Fibroblast of skin of abdomen (primary cell): ENCODE data around the gene SEMA3A.
"Not testable (repeated sequence)": the region's sequence is repeated elsewhere in the genome, so short reads cannot be mapped to it uniquely, and the experiment has no call there.

Experiments
- DNase-seq: peaks from one replicate; pipeline ENCODE4 v3.0.0-alpha.2; 2013

Gene SEMA3A

GRCh38 chr7:84108787-84109186 lies 85.8 kb downstream of the SEMA3A start:
- no peak for DNase-seq

GRCh38 chr7:84108119-84108518 lies 86.5 kb downstream of the SEMA3A start:
- no peak for DNase-seq

GRCh38 chr7:84107259-84107658 lies 87.3 kb downstream of the SEMA3A start:
- DNase-seq = no peak

GRCh38 chr7:84106291-84106690 lies 88.3 kb downstream of the SEMA3A start:
- no peak for DNase-seq

GRCh38 chr7:84105586-84105985 lies 89.0 kb downstream of the SEMA3A start:
- DNase-seq = peak; percentile 62

GRCh38 chr7:84104826-84105225 lies 89.8 kb downstream of the SEMA3A start:
- no peak for DNase-seq

GRCh38 chr7:84102213-84102612 lies 92.4 kb downstream of the SEMA3A start:
- DNase-seq = peak; percentile 61

GRCh38 chr7:84100866-84101265 lies 93.7 kb downstream of the SEMA3A start:
- DNase-seq = peak; percentile 40

- no peak for DNase-seq
Measured at GRCh38 chr7:84095971-84096370, 98.6 kb downstream of the SEMA3A start.

- DNase-seq = peak; percentile 22
Measured at GRCh38 chr7:84092207-84092606, 102.4 kb downstream of the SEMA3A start.

GRCh38 chr7:84091318-84091717 lies 103.3 kb downstream of the SEMA3A start:
- no peak for DNase-seq

- DNase-seq = peak; percentile 25
Measured at GRCh38 chr7:84088802-84089201, 105.8 kb downstream of the SEMA3A start.

GRCh38 chr7:84085998-84086397 lies 108.6 kb downstream of the SEMA3A start:
- DNase-seq = no peak

GRCh38 chr7:84085147-84085546 lies 109.4 kb downstream of the SEMA3A start:
- DNase-seq = peak; percentile 71

GRCh38 chr7:84083846-84084245 lies 110.7 kb downstream of the SEMA3A start:
- no peak for DNase-seq

- no peak for DNase-seq
Measured at GRCh38 chr7:84081973-84082522, 112.5 kb downstream of the SEMA3A start.

GRCh38 chr7:84077336-84077735 lies 117.3 kb downstream of the SEMA3A start:
- no peak for DNase-seq

- DNase-seq = no peak
Measured at GRCh38 chr7:84076219-84076618, 118.4 kb downstream of the SEMA3A start.

- DNase-seq = peak; percentile 65
Measured at GRCh38 chr7:84073186-84073875, 121.3 kb downstream of the SEMA3A start.

- DNase-seq = no peak
Measured at GRCh38 chr7:84070770-84071169, 123.8 kb downstream of the SEMA3A start.

GRCh38 chr7:84069999-84070500 lies 124.5 kb downstream of the SEMA3A start:
- DNase-seq = no peak

- no peak for DNase-seq
Measured at GRCh38 chr7:84069033-84069432, 125.6 kb downstream of the SEMA3A start.

- not testable (repeated sequence) for DNase-seq
Measured at GRCh38 chr7:84062489-84062901, 132.1 kb downstream of the SEMA3A start.

- peak; percentile 34 for DNase-seq
Measured at GRCh38 chr7:84060760-84061261, 133.8 kb downstream of the SEMA3A start.
